ENCODE measurements around the gene P4HA3.

P4HA3 gene

GRCh38 chr11:74262725-74263124 lies 48.7 kb downstream of the P4HA3 start:
- DNase-seq, result no peak

GRCh38 chr11:74257959-74258553 lies 53.4 kb downstream of the P4HA3 start:
- no peak for DNase-seq

GRCh38 chr11:74256378-74257133 lies 54.9 kb downstream of the P4HA3 start:
- no peak for DNase-seq

GRCh38 chr11:74255741-74256375 lies 55.6 kb downstream of the P4HA3 start:
- no peak for DNase-seq

GRCh38 chr11:74253361-74253760 lies 58.1 kb downstream of the P4HA3 start:
- no peak for DNase-seq

GRCh38 chr11:74249496-74249895 lies 61.9 kb downstream of the P4HA3 start:
- no peak for DNase-seq

- DNase-seq, result no peak
Measured at GRCh38 chr11:74248469-74248868, 63.0 kb downstream of the P4HA3 start.

GRCh38 chr11:74238243-74238642 lies 73.2 kb downstream of the P4HA3 start:
- DNase-seq, result no peak

- DNase-seq, result no peak
Measured at GRCh38 chr11:74237541-74237940, 73.9 kb downstream of the P4HA3 start.

- DNase-seq, result no peak
Measured at GRCh38 chr11:74235121-74235520, 76.3 kb downstream of the P4HA3 start.

GRCh38 chr11:74233683-74234082 lies 77.8 kb downstream of the P4HA3 start:
- no peak for DNase-seq

- no peak for DNase-seq
Measured at GRCh38 chr11:74232311-74232950, 79.0 kb downstream of the P4HA3 start.

- DNase-seq, result no peak
Measured at GRCh38 chr11:74226907-74227306, 84.5 kb downstream of the P4HA3 start.

- DNase-seq, result no peak
Measured at GRCh38 chr11:74225565-74225964, 85.9 kb downstream of the P4HA3 start.

GRCh38 chr11:74221816-74222215 lies 89.6 kb downstream of the P4HA3 start:
- DNase-seq, result no peak

- DNase-seq, result no peak
Measured at GRCh38 chr11:74220376-74220775, 91.1 kb downstream of the P4HA3 start.
